ENCODE data around the gene CNTN2.

DNA sequence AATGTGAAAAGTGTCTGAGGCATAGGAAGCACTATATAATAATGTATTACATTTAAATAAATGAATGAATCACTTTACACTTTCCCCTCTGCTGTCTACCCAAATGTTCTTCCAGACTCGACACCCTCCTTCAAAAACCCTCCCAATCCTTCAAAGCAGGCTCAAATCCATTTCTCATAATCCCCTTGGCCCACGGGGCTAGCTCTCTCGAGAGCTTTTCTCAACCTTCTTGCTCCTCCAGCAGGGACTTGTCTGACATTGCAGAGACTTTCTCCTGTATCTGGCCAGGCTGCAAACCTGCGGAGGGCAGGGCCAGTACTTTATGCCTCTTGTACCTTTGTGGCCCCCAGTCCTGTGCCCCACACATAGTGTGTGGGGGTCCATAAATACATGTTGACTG is 14.1 kb upstream of the CNTN2 start:
- no peak for TF ChIP-seq YY1 (IDR thresholded peaks at IDR 0.05; ENCODE audit: low read depth, low read length)
- TF ChIP-seq, protein P1, sequence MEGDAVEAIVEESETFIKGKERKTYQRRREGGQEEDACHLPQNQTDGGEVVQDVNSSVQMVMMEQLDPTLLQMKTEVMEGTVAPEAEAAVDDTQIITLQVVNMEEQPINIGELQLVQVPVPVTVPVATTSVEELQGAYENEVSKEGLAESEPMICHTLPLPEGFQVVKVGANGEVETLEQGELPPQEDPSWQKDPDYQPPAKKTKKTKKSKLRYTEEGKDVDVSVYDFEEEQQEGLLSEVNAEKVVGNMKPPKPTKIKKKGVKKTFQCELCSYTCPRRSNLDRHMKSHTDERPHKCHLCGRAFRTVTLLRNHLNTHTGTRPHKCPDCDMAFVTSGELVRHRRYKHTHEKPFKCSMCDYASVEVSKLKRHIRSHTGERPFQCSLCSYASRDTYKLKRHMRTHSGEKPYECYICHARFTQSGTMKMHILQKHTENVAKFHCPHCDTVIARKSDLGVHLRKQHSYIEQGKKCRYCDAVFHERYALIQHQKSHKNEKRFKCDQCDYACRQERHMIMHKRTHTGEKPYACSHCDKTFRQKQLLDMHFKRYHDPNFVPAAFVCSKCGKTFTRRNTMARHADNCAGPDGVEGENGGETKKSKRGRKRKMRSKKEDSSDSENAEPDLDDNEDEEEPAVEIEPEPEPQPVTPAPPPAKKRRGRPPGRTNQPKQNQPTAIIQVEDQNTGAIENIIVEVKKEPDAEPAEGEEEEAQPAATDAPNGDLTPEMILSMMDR (IDR thresholded peaks at IDR 0.05; ENCODE audit: control extremely low read depth in 1 of 3, insufficient read depth in 1 of 3, low read depth in 1 of 3, low read length in 3 of 3) = peak in 2 of 3 experiments; percentile 21 to 42; a peak in 2 of 4 replicates
- TF ChIP-seq KDM4A (IDR thresholded peaks at IDR 0.05; ENCODE audit: low read depth, low read length, severe bottlenecking) = no peak
- TF ChIP-seq CBX5 (IDR thresholded peaks at IDR 0.05; ENCODE audit: low read depth, low read length) = no peak
- TF ChIP-seq EP300 (IDR thresholded peaks at IDR 0.05; ENCODE audit: borderline replicate concordance in 1 of 2, low read depth in 2 of 2, low read length in 2 of 2) = no peak
- TF ChIP-seq SIN3A (conservative IDR thresholded peaks at IDR 0.05 in 1 of 2, IDR thresholded peaks at IDR 0.05 in 1 of 2; ENCODE audit: low read depth in 1 of 2, low read length in 2 of 2) = no peak

Measured in H1 (cell line).